OCI-LY1 (cell line): ENCODE data around the gene ABL2.

ENCODE experiments used
- H2AFZ ChIP-seq: fragments of 200-600 bp; sonication (generic), shearing (Covaris generic); 2 replicates; pipeline ENCODE4 v1.6.0; 2014; ENCODE audit warnings: antibody characterized with exemption, mild to moderate bottlenecking, low read length
- H3F3A ChIP-seq: fragments of 200-600 bp; sonication (generic), shearing (Covaris generic); 2 replicates; pipeline ENCODE4 v1.6.0; 2014; ENCODE audit warnings: mild to moderate bottlenecking, antibody characterized with exemption, low read length, moderate library complexity; ENCODE audit not compliant: insufficient read depth
- H3K27ac ChIP-seq: fragments of 200-600 bp; sonication (generic); 2 replicates; pipeline ENCODE4 v1.5.1; 2014; ENCODE audit warnings: low read length, mixed run types, mild to moderate bottlenecking, low read depth; ENCODE audit not compliant: poor library complexity, severe bottlenecking
- H3K27me3 ChIP-seq: fragments of 200-600 bp; sonication (generic); 2 replicates; pipeline ENCODE4 v1.6.0; 2014; ENCODE audit warnings: antibody characterized with exemption, mild to moderate bottlenecking, low read length, moderate library complexity; ENCODE audit not compliant: insufficient read depth
- H3K36me3 ChIP-seq: fragments of 200-600 bp; sonication (generic); 2 replicates; pipeline ENCODE4 v1.6.1; 2014; ENCODE audit warnings: mild to moderate bottlenecking, antibody characterized with exemption, low read length, moderate library complexity, mixed read lengths; ENCODE audit not compliant: insufficient read depth
- H3K4me1 ChIP-seq: fragments of 200-600 bp; sonication (generic); 2 replicates; pipeline ENCODE4 v1.5.1; 2014; ENCODE audit warnings: mild to moderate bottlenecking, low read length, moderate library complexity; ENCODE audit not compliant: insufficient read depth, severe bottlenecking
- H3K4me2 ChIP-seq: fragments of 200-600 bp; sonication (generic), shearing (Covaris generic); 2 replicates; pipeline ENCODE4 v1.6.1; 2014; ENCODE audit warnings: low read length
- H3K4me3 ChIP-seq: fragments of 200-600 bp; sonication (generic); 2 replicates; pipeline ENCODE4 v1.5.1; 2014; ENCODE audit warnings: low read length, low read depth, mild to moderate bottlenecking, mixed read lengths; ENCODE audit not compliant: poor library complexity, severe bottlenecking
- H3K79me2 ChIP-seq: fragments of 200-600 bp; shearing (Covaris generic); 2 replicates; pipeline ENCODE4 v1.6.1; 2016; ENCODE audit warnings: mixed run types, low read length, mixed read lengths; ENCODE audit not compliant: insufficient read depth
- H3K9ac ChIP-seq: fragments of 200-600 bp; sonication (generic), shearing (Covaris generic); 2 replicates; pipeline ENCODE4 v1.6.1; 2014; ENCODE audit warnings: mild to moderate bottlenecking, low read length, mixed read lengths
- H3K9me2 ChIP-seq: fragments of 200-600 bp; sonication (generic), shearing (Covaris generic); 2 replicates; pipeline ENCODE4 v1.6.1; 2014; ENCODE audit warnings: low read depth, mild to moderate bottlenecking, low read length, mixed read lengths
- H3K9me3 ChIP-seq: fragments of 200-600 bp; shearing (Covaris generic); 2 replicates; pipeline ENCODE4 v1.6.1; 2014; ENCODE audit warnings: low read length, mixed read lengths
- H4K20me1 ChIP-seq: fragments of 200-600 bp; sonication (generic), shearing (Covaris generic); 2 replicates; pipeline ENCODE4 v1.6.0; 2016; ENCODE audit warnings: mild to moderate bottlenecking, low read length; ENCODE audit not compliant: insufficient read depth
- CTCF ChIP-seq: fragments of 200-600 bp; sonication (generic), shearing (Covaris generic); IDR thresholded peaks from 2 replicates; pipeline ENCODE4 v1.5.1; 2017; ENCODE audit warnings: mild to moderate bottlenecking, antibody characterized with exemption, low read length, moderate library complexity, mixed read lengths
- EZH2 ChIP-seq: fragments of 200-600 bp; sonication (generic), shearing (Covaris generic); IDR thresholded peaks from 2 replicates; pipeline ENCODE4 v1.8.0; 2017; ENCODE audit warnings: borderline replicate concordance, mixed run types, mild to moderate bottlenecking, antibody characterized with exemption, low read length, moderate library complexity, mixed read lengths

Gene ABL2

GRCh38 chr1:179126338-179127060 is 103.0 kb downstream of the ABL2 start:
- no peaks in the 10 kb centered on the region for H3K9me2 ChIP-seq
- no peaks in the 10 kb centered on the region for H4K20me1 ChIP-seq
- H3K4me2 ChIP-seq = no peak overlapping the region
- H3K27me3 ChIP-seq = no peaks in the 10 kb centered on the region
- H3K9ac ChIP-seq = no peak overlapping the region
- no peaks in the 10 kb centered on the region for H3K36me3 ChIP-seq
- no peak overlapping the region for H3K4me3 ChIP-seq
- H3K27ac ChIP-seq = no peak overlapping the region
- H3K9me3 ChIP-seq = no peaks in the 10 kb centered on the region
- H3F3A ChIP-seq = no peaks in the 10 kb centered on the region
- H2AFZ ChIP-seq = no peak overlapping the region
- TF ChIP-seq EZH2 = no peak
- no peak for TF ChIP-seq CTCF
- no peaks in the 10 kb centered on the region for H3K79me2 ChIP-seq
- peaks cover 24% of the 10 kb centered on the region for H3K4me1 ChIP-seq

- H3K4me3 ChIP-seq = no peak overlapping the region
- peaks cover 16% of the 10 kb centered on the region for H3K4me1 ChIP-seq
- no peaks in the 10 kb centered on the region for H3K9me3 ChIP-seq
- no peaks in the 10 kb centered on the region for H4K20me1 ChIP-seq
- H3K36me3 ChIP-seq = peaks cover 3% of the 10 kb centered on the region; the same call in 1 of the 2 replicates
- TF ChIP-seq EZH2 = no peak
- no peak for TF ChIP-seq CTCF
- no peak overlapping the region for H3K27ac ChIP-seq
- H3F3A ChIP-seq = no peaks in the 10 kb centered on the region
- H3K4me2 ChIP-seq = no peak overlapping the region
- no peaks in the 10 kb centered on the region for H3K79me2 ChIP-seq
- no peak overlapping the region for H2AFZ ChIP-seq
- no peaks in the 10 kb centered on the region for H3K9me2 ChIP-seq
- no peaks in the 10 kb centered on the region for H3K27me3 ChIP-seq
- H3K9ac ChIP-seq = no peak overlapping the region
These were observed 104.6 kb downstream of the ABL2 start for GRCh38 chr1:179124873-179125272.

GRCh38 chr1:179121159-179121938 is 108.1 kb downstream of the ABL2 start:
- Histone ChIP-seq H3F3A (no peaks in the 10 kb centered on the region), H3K79me2 (no peaks in the 10 kb centered on the region), H3K27ac (no peak overlapping the region)

More at GRCh38 chr1:179121159-179121938, 108.1 kb downstream of the ABL2 start:
- H4K20me1 ChIP-seq = no peaks in the 10 kb centered on the region
- no peak overlapping the region for H3K4me2 ChIP-seq
- H2AFZ ChIP-seq = no peak overlapping the region
- peaks cover 26% of the 10 kb centered on the region for H3K36me3 ChIP-seq
- no peak overlapping the region for H3K9ac ChIP-seq
- TF ChIP-seq CTCF (peak; percentile 80), EZH2 (no peak)
- no peaks in the 10 kb centered on the region for H3K9me3 ChIP-seq
- H3K4me3 ChIP-seq = no peak overlapping the region
- H3K27me3 ChIP-seq = no peaks in the 10 kb centered on the region
- no peaks in the 10 kb centered on the region for H3K4me1 ChIP-seq
- H3K9me2 ChIP-seq = no peaks in the 10 kb centered on the region
